Osteocyte (in vitro differentiated cells): ENCODE measurements around the gene NAALADL2. TPM values are rescaled to one million over a fixed set of nuclear protein-coding genes. Genes with fewer than 3 reads are reported as not detected.

ENCODE experiments used
- DNase-seq: peaks from one replicate; pipeline ENCODE4 v3.0.0; 2021; ENCODE audit warnings: mixed read lengths; ENCODE audit not compliant: unreplicated experiment; ENCODE audit errors: extremely low spot score
- H3K27ac Mint-ChIP-seq: one replicate; pipeline ENCODE4 v1.8.0; 2021; ENCODE audit warnings: mild to moderate bottlenecking, mixed read lengths; ENCODE audit not compliant: unreplicated experiment
- H3K27me3 Mint-ChIP-seq: one replicate; pipeline ENCODE4 v1.8.0; 2021; ENCODE audit warnings: mixed read lengths; ENCODE audit not compliant: unreplicated experiment
- H3K36me3 Mint-ChIP-seq: one replicate; pipeline ENCODE4 v1.8.0; 2021; ENCODE audit warnings: mixed read lengths; ENCODE audit not compliant: unreplicated experiment
- H3K4me1 Mint-ChIP-seq: one replicate; pipeline ENCODE4 v1.8.0; 2021; ENCODE audit warnings: mixed read lengths; ENCODE audit not compliant: unreplicated experiment
- H3K4me3 Mint-ChIP-seq: one replicate; pipeline ENCODE4 v1.8.0; 2021; ENCODE audit warnings: mild to moderate bottlenecking, moderate library complexity, mixed read lengths; ENCODE audit not compliant: unreplicated experiment
- H3K9me3 Mint-ChIP-seq: one replicate; pipeline ENCODE4 v1.8.0; 2021; ENCODE audit warnings: mixed read lengths; ENCODE audit not compliant: unreplicated experiment
- total RNA-seq: library from RNA; stranded (reverse); gene quantifications from 2 replicates; pipeline ENCODE4 v1.2.1, GENCODE V29; 2021
- TF ChIP-seq, protein P1 (sequence below): fragments of 200-600 bp; sonication (generic); IDR thresholded peaks from 2 replicates; pipeline ENCODE4 v1.5.0; 2021; ENCODE audit warnings: antibody characterized with exemption, mild to moderate bottlenecking, moderate library complexity

NAALADL2 gene
- total RNA-seq, 1 donor from 2014 or later: 16.1 TPM

DNA sequence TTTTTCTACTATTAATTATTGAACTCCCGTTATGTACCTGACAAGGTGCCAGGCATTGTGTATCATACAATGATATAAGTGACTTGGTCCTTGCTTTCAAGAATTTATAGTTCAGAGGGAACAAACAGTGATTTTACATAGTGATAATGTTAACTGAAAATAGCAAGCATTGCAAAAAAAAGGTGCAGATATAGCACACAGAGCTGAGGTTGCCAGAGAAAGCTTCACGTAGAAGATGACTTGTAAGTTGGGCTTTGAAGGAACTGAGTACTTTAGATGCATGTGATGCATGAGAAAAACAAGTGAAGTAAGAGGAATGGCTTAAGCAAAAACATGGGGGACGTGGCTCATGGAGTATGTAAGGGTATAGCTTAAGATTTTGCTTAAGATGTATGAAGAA, 584.5 kb downstream of the NAALADL2 start:
- TF ChIP-seq, protein P1, sequence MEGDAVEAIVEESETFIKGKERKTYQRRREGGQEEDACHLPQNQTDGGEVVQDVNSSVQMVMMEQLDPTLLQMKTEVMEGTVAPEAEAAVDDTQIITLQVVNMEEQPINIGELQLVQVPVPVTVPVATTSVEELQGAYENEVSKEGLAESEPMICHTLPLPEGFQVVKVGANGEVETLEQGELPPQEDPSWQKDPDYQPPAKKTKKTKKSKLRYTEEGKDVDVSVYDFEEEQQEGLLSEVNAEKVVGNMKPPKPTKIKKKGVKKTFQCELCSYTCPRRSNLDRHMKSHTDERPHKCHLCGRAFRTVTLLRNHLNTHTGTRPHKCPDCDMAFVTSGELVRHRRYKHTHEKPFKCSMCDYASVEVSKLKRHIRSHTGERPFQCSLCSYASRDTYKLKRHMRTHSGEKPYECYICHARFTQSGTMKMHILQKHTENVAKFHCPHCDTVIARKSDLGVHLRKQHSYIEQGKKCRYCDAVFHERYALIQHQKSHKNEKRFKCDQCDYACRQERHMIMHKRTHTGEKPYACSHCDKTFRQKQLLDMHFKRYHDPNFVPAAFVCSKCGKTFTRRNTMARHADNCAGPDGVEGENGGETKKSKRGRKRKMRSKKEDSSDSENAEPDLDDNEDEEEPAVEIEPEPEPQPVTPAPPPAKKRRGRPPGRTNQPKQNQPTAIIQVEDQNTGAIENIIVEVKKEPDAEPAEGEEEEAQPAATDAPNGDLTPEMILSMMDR: no peak
- Mint-ChIP-seq H3K9me3 (peaks cover 14% of the 10 kb centered on the region), H3K27me3 (no peaks in the 10 kb centered on the region), H3K27ac (no peak overlapping the region), H3K36me3 (no peaks in the 10 kb centered on the region), H3K4me3 (no peak overlapping the region), H3K4me1 (peaks cover 5% of the 10 kb centered on the region)
- DNase-seq: no peak

DNA sequence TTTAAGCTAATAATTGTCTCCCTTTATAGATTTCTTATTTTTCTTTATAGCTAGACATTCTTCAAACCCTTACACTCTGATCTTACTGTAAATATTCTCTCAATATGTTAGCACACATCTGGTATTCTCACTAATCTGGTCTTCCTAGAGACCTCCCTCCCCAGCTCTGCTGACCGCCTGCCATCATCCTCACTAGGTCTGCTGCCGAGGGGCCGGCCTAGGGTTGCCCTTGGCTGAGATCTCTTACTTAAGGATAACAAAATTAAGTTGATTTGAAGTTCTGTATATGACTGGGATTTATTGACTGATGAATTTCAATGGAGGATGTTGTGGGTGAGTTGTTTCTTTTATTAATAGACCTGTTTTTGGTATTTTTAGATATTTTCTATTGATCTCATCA, 586.6 kb downstream of the NAALADL2 start:
- no peak for DNase-seq
- H3K4me1 Mint-ChIP-seq: peaks cover 5% of the 10 kb centered on the region
- H3K9me3 Mint-ChIP-seq: peaks cover under 1% of the 10 kb centered on the region
- H3K36me3 Mint-ChIP-seq: no peaks in the 10 kb centered on the region
- TF ChIP-seq, protein P1: no peak
- no peak overlapping the region for H3K4me3 Mint-ChIP-seq
- no peak overlapping the region for H3K27ac Mint-ChIP-seq
- no peaks in the 10 kb centered on the region for H3K27me3 Mint-ChIP-seq

DNA sequence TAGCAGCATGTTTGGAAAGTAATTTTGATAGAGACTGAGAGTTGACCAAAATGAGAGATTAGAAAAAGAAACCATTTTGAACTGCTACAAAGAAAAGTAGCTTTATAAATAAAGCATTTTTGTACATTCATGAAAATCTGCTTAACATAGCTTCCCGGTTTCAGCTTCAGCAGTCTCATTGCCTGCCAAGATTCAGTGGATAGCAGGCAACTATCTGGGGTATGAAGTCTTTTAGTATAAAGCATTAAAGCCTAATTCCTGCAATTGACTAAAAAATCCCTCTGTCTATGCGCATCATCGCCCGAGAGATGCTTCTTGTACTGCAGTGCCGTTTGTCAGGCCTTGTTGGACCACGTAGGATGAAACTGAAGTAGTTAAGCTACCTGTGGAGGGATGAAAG, 588.4 kb downstream of the NAALADL2 start:
- TF ChIP-seq, protein P1: no peak
- H3K36me3 Mint-ChIP-seq: no peaks in the 10 kb centered on the region
- H3K4me1 Mint-ChIP-seq: peaks cover 5% of the 10 kb centered on the region
- no peak overlapping the region for H3K27ac Mint-ChIP-seq
- no peak overlapping the region for H3K4me3 Mint-ChIP-seq
- H3K9me3 Mint-ChIP-seq: no peaks in the 10 kb centered on the region
- no peaks in the 10 kb centered on the region for H3K27me3 Mint-ChIP-seq
- no peak for DNase-seq

DNA sequence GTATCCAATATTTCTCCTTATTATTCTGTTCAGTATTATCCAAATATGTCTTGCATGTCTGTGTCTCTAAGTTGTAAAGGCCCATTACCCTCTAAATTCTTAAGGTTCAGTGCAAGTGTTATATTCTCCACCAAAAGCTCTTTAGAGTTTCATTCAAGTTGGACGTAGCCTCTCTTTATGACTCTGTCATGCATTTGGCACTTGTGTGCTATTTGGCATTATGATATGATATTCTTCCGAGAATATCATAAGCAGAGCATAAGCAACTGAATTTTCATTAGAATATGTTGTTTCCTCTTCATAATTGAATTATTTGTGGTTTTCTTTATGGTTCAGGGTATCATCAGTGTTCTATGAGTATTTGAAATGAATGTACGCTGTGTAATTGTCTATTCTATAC, 594.2 kb downstream of the NAALADL2 start:
- Mint-ChIP-seq H3K9me3 (no peaks in the 10 kb centered on the region), H3K27me3 (no peaks in the 10 kb centered on the region), H3K4me3 (no peak overlapping the region), H3K27ac (no peak overlapping the region), H3K4me1 (no peaks in the 10 kb centered on the region), H3K36me3 (no peaks in the 10 kb centered on the region)
- TF ChIP-seq, protein P1: no peak
- DNase-seq: no peak

DNA sequence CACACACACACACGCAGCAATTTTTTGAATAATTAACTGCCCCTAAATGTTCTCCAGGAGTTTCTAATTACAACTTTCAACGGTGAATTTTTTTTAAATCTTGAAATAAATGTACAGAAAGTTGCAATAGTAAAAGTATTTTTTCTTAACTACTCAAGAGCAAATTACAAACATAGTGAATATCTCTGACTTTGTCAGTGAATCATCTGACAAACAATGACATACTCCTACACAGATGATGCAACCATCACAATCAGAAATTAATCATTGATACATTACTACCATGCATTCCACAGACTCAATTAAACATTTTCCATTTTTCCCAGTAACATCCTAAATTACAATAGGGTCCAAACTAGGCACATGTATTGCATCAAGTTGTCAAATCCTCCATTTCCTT, 597.3 kb downstream of the NAALADL2 start:
- no peak for DNase-seq
- no peaks in the 10 kb centered on the region for H3K27me3 Mint-ChIP-seq

More for the DNA sequence above, 597.3 kb downstream of the NAALADL2 start:
- TF ChIP-seq, protein P1: no peak
- Mint-ChIP-seq H3K27ac (no peak overlapping the region), H3K36me3 (no peaks in the 10 kb centered on the region), H3K9me3 (no peaks in the 10 kb centered on the region), H3K4me3 (no peak overlapping the region), H3K4me1 (peaks cover 3% of the 10 kb centered on the region)
